RWPE1 (cell line): Measurements from ENCODE around the gene HRG.
A peak's percentile ranks its signal among the peaks of the same experiment; 100 is the strongest.

ENCODE experiments used
- CTCF ChIA-PET: fragments of 350-600 bp; sonication (Branson Sonifier 250); formaldehyde crosslinking; extraction: SDS; loops from one replicate; lab custom pipeline; 2021; lab: Yijun Ruan, JAX
- POLR2A ChIA-PET: fragments of 400-600 bp; formaldehyde crosslinking; extraction: SDS; loops from one replicate; lab custom pipeline; 2020; ENCODE audit warnings: antibody characterized with exemption; ENCODE audit not compliant: low non-redundant PET; lab: Yijun Ruan, JAX
- DNase-seq: peaks from one replicate; pipeline ENCODE4 v3.0.0; 2012; ENCODE audit warnings: low spot score
- H3K27ac ChIP-seq: fragments of 450-650 bp; 2 replicates; pipeline ENCODE4 v1.5.1; 2017
- TF ChIP-seq, protein P1 (sequence below): fragments of 450-650 bp; conservative IDR thresholded peaks from 2 replicates; pipeline ENCODE4 v1.5.1; 2017; ENCODE audit warnings: low read depth, mild to moderate bottlenecking

HRG gene

DNA sequence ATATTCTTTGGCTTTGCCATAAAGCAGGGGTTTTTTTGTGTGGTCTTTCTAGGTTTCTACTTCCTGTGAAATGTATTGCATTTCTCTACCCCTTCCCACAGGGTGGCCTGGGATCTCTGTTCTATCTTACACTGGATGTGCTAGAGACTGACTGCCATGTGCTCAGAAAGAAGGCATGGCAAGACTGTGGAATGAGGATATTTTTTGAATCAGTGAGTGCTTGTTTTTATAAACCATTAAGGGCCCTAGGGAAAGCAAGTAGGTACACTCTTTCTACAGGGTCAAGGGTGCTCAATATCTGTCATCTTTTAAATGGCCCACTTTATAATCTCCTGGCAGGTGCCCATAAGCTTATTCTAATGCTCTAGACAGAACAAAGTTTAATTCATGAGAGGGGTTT, 24.9 kb upstream of the HRG start:
- TF ChIP-seq, protein P1, sequence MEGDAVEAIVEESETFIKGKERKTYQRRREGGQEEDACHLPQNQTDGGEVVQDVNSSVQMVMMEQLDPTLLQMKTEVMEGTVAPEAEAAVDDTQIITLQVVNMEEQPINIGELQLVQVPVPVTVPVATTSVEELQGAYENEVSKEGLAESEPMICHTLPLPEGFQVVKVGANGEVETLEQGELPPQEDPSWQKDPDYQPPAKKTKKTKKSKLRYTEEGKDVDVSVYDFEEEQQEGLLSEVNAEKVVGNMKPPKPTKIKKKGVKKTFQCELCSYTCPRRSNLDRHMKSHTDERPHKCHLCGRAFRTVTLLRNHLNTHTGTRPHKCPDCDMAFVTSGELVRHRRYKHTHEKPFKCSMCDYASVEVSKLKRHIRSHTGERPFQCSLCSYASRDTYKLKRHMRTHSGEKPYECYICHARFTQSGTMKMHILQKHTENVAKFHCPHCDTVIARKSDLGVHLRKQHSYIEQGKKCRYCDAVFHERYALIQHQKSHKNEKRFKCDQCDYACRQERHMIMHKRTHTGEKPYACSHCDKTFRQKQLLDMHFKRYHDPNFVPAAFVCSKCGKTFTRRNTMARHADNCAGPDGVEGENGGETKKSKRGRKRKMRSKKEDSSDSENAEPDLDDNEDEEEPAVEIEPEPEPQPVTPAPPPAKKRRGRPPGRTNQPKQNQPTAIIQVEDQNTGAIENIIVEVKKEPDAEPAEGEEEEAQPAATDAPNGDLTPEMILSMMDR: no peak
- POLR2A ChIA-PET: no interaction called here
- DNase-seq: no peak
- peak overlapping the region; percentile 86 for H3K27ac ChIP-seq
- CTCF ChIA-PET: no interaction called here

DNA sequence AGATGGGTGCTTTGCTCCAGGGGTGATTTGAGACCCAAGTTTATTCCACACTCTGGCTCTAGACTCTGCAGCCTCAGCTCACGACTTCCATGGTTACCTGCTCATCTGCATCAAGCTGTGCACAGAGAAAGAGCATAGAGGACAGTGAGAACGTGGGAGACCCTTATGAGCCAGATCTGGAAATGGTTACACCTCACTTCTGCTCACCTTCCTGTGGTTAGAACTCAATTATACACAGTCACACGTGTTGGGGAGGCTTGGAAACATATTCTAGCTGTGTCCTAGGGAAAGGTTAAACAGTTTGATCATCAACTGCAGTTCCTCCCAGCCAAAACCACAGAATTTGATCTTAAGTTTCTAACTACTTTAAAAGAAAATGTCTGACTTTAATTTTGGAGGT, 23.8 kb upstream of the HRG start:
- POLR2A ChIA-PET: no interaction called here
- CTCF ChIA-PET: interaction anchor here (0.6 kb wide), 2 partner anchors 105 to 245 kb away, joined by 3 to 7 read pairs; no protein-coding TSS in a partner anchor
- H3K27ac ChIP-seq: no peak overlapping the region
- TF ChIP-seq, protein P1: no peak
- DNase-seq: no peak

DNA sequence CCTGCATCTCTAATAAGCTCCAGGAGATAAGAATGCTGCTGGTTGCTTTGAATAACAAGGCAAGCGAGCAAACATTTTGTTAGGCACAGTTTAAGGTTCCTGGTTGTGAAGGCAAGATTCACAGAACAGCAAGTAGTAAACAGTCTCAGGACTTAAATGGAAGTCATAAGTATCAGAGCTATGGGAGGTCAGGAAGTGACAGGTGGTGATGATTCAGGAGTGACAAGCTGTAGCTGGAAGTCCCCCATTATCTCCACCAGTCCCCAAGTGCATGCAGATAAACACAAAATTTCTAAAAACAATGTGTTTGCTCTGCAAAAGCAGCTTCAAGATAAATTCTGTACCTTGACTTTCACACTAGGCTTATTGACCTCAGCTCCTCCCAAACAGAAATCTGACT, 22.3 kb upstream of the HRG start:
- TF ChIP-seq, protein P1: no peak
- H3K27ac ChIP-seq: no peak overlapping the region
- ChIA-PET POLR2A (no interaction called here), CTCF (interaction anchor here (0.6 to 2.1 kb wide), 4 partner anchors 26 to 402 kb away, joined by 3 to 8 read pairs (median 5); no protein-coding TSS in a partner anchor)
- DNase-seq: no peak

DNA sequence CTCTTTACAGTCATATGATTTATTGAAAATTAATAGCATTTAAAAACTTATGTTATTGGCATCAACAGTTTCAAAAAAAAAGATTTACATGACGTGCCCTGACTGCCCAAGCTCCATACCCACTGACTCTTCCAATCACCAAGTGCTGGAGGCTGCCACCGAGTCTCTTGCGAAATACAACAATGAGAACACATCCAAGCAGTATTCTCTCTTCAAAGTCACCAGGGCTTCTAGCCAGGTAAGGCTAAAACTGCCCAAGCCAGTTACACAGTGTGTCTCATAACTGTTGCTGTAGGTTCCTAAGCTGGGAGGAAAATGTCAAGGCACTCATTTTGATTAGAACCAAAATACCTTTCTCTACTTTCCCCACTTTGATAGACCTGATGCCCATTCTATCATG, 21.1 kb upstream of the HRG start:
- POLR2A ChIA-PET: no interaction called here
- peak; percentile 50 for DNase-seq
- CTCF ChIA-PET: interaction anchor here (0.6 to 2.1 kb wide), 3 partner anchors 28 to 453 kb away, joined by 5 to 8 read pairs (median 6); no protein-coding TSS in a partner anchor
- TF ChIP-seq, protein P1: no peak
- no peak overlapping the region for H3K27ac ChIP-seq

DNA sequence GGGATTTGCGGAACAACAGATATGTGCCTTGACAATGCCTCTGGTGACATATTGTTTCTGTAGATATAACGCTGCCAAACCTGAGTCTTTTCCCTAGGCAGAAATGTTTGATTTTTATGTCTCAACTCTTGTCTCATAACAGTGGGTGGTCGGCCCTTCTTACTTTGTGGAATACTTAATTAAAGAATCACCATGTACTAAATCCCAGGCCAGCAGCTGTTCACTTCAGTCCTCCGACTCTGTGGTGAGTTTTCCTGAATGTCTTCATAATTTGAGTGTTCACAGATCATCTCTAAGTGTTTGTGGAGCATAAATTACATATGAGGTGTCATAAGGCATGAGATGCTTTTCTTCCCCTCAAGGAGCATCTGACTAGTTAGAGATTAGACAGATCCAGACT, 19.7 kb upstream of the HRG start:
- DNase-seq: no peak
- TF ChIP-seq, protein P1: no peak
- ChIA-PET POLR2A (no interaction called here), CTCF (no interaction called here)
- H3K27ac ChIP-seq: no peak overlapping the region

DNA sequence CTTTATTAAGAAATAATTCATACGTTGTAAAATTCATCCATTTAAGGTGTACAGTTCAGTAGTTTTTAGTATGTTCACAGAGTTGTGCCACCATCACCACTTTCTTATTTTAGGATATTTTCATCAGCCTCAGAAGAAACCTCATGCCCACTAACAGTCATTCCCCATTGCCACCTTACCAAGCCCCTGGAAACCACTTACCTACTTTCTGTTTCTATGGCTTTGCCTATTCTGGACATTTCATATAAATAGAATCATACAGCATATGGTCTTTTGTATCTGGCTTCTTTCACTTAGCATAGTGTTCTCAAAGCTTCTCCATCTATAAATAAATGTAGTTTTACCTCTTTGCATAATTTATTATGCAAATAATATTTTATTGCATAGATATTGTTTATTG, 19.0 kb upstream of the HRG start:
- TF ChIP-seq, protein P1: no peak
- no peak overlapping the region for H3K27ac ChIP-seq
- no peak for DNase-seq
- ChIA-PET CTCF (no interaction called here), POLR2A (no interaction called here)
